SHP77 treated with DMSO at 0.1 percent for 48 hours (cell line): Measurements from ENCODE around the gene MEIOB.

Experiments
- DNase-seq: peaks from one replicate; lab custom pipeline; 2025; lab: John Stamatoyannopoulos, UW

Gene MEIOB

GRCh38 chr16:1828645-1829410 is 43.1 kb downstream of the MEIOB start:
- DNase-seq = no peak

- DNase-seq = peak; percentile 76
These were observed 45.0 kb downstream of the MEIOB start, which contains the start of the genes FAHD1 and HAGH for GRCh38 chr16:1826691-1827573. Gene FAHD1, plus strand, starts transcription at chr16:1827206. Its CDS starts 33 bp downstream, at chr16:1827239. Gene HAGH, minus strand, starts transcription at chr16:1826825. Its CDS starts 38 bp downstream, at chr16:1826787.

GRCh38 chr16:1825864-1826690 is 45.9 kb downstream of the MEIOB start:
- DNase-seq = no peak

- no peak for DNase-seq
These were observed 46.5 kb downstream of the MEIOB start for GRCh38 chr16:1825381-1825863.

GRCh38 chr16:1823821-1824220 is 48.1 kb downstream of the MEIOB start:
- no peak for DNase-seq

- no peak for DNase-seq
These were observed 49.2 kb downstream of the MEIOB start for GRCh38 chr16:1822801-1823200.

DNA sequence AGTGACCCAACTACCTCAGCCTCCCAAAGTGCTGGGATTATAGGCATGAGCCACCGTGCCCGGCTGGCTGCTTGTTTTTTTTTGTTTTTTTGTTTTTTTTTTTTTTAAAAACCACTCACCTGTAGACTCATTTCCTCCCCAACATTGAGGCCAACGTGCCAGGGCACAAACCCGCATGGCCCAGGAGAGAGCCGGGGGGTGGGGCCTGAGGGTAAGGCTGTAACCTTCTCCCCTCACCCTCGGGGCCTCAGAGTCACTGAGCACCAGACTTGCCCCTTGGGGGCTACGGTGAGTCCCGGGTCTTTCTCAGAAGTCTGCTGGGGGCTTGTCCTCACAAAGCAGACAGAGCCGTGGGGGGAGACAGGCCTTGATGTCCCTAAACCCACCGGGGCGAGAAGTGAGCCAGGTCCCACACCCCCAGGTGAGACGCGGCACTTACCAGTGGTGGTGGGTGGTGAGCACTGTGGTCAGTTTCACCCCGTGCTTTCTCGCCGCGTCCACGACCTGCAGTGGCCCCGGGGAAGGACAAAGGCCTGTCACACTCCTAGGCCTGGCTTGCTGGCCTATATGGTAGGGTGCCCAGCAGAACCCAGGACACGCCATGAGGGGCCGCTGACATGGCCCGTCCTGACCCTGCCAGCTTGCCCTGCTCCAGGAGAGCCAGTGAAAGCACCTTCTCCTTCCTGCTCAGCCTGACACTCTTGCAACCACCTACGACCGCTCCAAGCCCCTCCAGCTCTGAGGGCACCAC is 49.9 kb downstream of the MEIOB start:
- no peak for DNase-seq

DNA sequence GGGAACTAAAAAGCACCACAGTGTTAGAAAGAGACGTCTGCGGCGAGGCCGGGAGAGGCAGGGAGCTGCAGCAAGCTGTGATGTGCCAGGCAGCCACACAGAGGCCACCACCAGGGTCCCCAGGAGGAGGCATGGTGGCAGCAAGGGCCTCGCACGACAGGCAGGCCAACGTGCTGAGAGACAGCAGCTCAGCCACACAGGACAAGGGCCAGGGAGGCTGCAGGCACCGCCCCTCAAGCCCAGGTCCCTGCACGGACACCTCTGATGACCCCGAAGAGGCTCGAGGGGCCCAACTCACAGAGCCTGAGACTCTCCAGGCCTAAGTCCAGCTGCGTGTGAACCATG is 51.0 kb downstream of the MEIOB start:
- no peak for DNase-seq

DNA sequence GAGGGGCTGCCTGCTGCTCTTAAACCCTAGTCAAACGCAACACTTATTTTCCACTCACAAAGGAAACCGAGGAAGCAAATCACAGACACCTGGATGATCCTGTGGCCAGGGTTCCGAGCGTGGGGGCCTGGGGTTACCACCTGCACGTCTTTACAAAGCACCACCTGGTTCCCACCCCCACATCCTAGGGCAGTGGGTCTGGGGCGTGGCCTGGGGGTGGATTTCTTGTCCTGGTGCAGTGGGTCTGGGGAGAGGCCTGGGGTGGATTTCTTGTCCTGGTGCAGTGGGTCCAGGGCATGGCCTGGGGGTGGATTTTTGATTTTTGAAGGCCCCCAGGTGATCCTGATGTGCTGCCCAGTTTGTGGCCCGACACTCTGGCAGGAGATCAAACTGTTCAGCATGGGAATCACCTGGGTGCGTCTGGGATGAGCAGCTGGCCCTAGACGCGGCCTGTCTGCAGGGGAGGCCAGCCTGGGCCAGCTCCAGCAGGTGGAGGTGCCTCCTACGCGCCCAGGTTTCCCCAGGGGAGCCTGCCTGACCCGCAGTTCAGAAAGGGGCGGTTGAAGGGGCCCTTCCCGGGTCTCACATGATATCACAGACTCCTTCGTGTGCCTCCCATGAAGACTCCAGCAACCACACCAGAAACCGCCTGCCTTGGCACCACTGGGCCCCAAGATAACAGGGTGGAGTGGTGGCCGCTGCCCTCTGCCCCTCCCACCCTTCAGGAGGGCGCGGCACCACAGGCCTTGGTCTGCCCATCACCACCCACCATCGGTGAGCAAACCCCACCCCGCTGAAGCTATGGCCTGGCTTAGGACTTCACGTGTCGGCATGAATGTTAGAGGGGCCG is 51.6 kb downstream of the MEIOB start:
- DNase-seq = no peak

- no peak for DNase-seq
These were observed 52.4 kb downstream of the MEIOB start for GRCh38 chr16:1819611-1820010.

DNA sequence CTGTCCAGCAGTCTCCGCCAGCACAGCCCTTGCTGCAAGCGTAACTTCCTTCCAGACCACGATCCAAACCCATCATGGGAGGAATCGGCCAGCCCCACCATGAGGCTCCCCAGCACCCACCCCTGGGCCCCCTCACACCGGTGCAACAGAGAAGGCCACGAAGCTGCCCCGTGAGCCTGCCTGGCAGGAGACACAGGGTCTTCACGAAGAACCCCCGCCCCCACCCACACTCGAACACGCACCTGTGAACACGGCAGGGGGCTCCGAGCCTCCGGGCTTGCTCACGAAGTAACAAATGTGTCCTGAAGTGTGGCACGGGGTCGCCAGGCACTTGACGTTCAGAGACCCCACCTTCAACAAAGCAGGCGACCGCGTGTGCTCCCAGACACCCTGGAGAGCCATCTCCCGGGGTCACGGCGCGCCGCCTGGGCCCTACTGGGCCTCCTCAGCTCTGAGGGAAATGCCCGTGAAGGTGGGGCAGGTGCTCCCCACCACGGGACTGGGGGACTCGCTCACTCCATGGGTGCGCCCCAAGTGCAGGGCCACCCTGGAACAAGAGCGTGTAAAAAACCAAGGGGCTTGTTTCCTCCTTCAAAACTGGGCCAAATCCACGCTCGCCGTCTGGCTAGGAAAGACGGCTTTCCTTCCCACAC is 53.0 kb downstream of the MEIOB start:
- DNase-seq = no peak

- DNase-seq = no peak
These were observed 53.6 kb downstream of the MEIOB start for GRCh38 chr16:1818204-1818872.

DNA sequence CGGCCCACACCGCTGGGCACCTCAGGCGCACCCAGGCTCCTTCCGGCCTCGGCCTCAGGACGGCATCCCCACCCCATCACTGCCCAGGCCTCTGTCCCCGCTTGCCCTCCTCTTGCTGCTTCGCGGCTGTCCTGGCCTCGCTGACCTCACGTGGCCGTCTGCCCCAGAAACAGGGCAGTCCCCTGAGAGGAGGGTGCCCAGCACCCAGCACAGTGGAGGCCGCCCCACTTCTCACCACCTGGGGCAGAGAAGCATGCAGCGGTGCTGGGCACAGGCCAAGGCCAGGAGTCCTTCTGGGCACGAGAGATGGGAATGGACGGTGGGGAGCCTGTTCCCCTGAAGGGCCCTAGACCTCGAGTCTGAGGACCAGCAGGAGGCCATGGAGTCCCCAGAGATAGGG is 54.2 kb downstream of the MEIOB start:
- DNase-seq = no peak

DNA sequence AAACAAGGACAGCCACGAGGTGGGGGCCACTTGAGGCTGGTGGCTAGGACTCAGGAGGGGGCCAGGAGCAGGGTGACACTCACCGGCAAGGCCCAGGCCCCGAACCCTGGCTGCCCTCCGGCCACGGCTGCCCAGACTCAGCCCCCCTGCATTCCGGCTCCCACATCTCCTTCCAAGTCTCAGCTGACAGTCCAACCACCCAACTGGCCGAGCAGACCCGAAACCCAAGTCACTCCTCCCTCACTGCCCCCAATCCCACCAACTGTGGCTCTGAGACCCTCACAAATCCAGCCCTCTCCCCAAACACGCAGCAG is 54.7 kb downstream of the MEIOB start:
- DNase-seq = no peak

DNA sequence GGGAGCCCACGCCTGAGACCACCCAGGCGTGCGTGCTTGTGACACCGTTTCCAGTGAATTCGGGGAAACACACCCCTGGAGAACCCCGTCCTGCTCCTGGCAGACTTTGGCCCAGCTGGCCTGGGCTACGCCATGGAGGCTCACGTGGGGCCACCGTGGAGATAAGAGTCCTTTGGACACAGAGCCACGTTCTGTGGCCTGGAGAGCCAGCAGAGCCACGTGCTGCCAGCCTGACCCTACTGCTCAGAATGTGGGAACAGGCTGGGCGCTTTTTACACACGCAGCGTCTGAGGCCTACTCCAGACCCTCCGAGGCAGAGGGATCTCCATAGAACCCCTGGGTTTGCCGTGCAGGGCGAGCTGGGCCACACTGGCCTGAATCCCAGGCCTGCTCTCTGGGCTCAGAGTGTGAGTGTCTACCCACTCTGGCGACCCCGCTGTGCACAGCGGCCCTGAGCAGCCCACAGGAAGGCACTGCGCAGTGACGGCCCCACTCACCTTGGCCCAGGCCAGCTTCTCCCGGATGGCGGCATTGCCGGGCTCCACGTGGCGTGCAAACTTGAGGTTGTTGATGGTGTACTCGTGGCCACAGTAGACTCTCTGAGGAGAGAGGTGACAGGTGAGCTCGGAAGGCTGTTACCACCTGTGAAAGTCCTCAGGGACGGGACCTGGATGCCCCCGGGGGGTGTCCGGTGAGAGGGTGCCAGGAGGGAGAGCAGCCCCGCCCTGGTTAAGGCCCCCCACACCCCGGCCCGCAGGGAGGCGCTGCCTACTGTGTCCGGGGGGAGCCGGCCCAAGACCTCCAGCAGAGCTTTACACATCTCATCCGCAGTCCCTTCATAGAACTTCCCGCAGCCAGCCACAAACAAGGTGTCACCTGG is 55.3 kb downstream of the MEIOB start:
- no peak for DNase-seq

- DNase-seq = no peak
These were observed 56.5 kb downstream of the MEIOB start for GRCh38 chr16:1815461-1815860.

DNA sequence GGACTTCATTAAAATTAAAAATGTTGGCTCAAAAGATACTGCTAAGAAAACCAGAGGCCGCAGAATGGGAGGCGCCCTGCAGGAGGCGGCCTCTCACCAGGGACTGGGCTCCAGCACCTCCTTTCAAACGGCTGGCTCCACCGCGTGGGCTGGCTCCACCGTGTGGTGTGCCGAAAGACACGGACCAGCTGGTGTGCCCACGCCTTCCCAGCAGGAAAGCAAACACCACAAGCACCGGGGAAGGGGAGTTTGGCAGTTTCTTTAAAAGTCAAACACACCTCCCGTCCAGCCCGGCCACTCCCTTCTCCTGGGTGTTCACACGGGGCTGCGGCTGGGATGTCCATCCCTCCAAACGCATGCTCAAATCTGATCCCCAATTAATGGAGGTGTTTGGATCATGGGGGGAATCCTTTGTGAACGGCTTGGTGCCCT is 59.2 kb downstream of the MEIOB start:
- DNase-seq = peak; percentile 9

DNA sequence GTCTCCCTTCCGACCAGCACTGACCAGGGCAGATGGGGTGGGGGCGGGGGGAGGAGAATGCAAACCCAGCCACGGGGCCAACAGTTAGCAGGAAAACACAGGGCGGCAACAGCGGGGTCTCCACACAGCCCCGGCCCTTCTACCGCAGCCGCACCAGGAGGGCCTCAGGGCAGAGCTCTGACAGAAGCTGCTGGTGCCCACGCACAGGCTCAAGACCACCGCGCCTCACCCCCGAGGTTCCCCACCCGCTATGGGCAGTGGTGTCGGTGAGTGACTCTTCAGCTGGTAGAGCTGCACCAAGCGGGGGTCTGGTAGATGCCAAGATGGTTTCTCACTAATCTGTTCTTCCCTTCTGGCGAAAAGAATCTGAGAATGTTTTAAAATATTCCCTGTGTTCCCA is 61.4 kb downstream of the MEIOB start:
- DNase-seq = no peak
